GM21360 (cell line): ENCODE data around the gene CD200.
"Not testable (repeated sequence)": the region's sequence is repeated elsewhere in the genome, so short reads cannot be mapped to it uniquely, and the experiment has no call there.

Experiments used
- ATAC-seq: cut with Tn5 transposase; IDR thresholded peaks from one replicate; pipeline ENCODE4 v1.9.1; 2021; ENCODE audit warnings: mild to moderate bottlenecking, moderate library complexity; ENCODE audit not compliant: unreplicated experiment

The CD200 gene

GRCh38 chr3:112357930-112358780 is 25.2 kb downstream of the CD200 start:
- ATAC-seq = no peak

GRCh38 chr3:112360561-112360960 is 27.6 kb downstream of the CD200 start:
- ATAC-seq = no peak

- no peak for ATAC-seq
Measured at GRCh38 chr3:112362221-112362620, 29.3 kb downstream of the CD200 start.

- no peak for ATAC-seq
Measured at GRCh38 chr3:112364291-112364690, 31.3 kb downstream of the CD200 start.

GRCh38 chr3:112365035-112365434 is 32.1 kb downstream of the CD200 start:
- ATAC-seq = no peak

- ATAC-seq = no peak
Measured at GRCh38 chr3:112365636-112366035, 32.7 kb downstream of the CD200 start.

- no peak for ATAC-seq
Measured at GRCh38 chr3:112366522-112366921, 33.6 kb downstream of the CD200 start.

GRCh38 chr3:112371569-112371968 is 38.6 kb downstream of the CD200 start:
- no peak for ATAC-seq

- no peak for ATAC-seq
Measured at GRCh38 chr3:112372396-112372795, 39.4 kb downstream of the CD200 start.

GRCh38 chr3:112373476-112373875 is 40.5 kb downstream of the CD200 start:
- no peak for ATAC-seq

- no peak for ATAC-seq
Measured at GRCh38 chr3:112373924-112374323, 41.0 kb downstream of the CD200 start.

GRCh38 chr3:112374333-112374734 is 41.4 kb downstream of the CD200 start:
- ATAC-seq = no peak

GRCh38 chr3:112375117-112375516 is 42.2 kb downstream of the CD200 start:
- ATAC-seq = no peak

- no peak for ATAC-seq
Measured at GRCh38 chr3:112376241-112376911, 43.4 kb downstream of the CD200 start.

- ATAC-seq = no peak
Measured at GRCh38 chr3:112376992-112377391, 44.0 kb downstream of the CD200 start.

- ATAC-seq = no peak
Measured at GRCh38 chr3:112377568-112378071, 44.7 kb downstream of the CD200 start.

- ATAC-seq = not testable (repeated sequence)
Measured at GRCh38 chr3:112378347-112378746, 45.4 kb downstream of the CD200 start.

- no peak for ATAC-seq
Measured at GRCh38 chr3:112379020-112379690, 46.2 kb downstream of the CD200 start.

- no peak for ATAC-seq
Measured at GRCh38 chr3:112381673-112382542, 49.0 kb downstream of the CD200 start.

- no peak for ATAC-seq
Measured at GRCh38 chr3:112382543-112383160, 49.7 kb downstream of the CD200 start.
